ENCODE results near the gene COG5.

DNA sequence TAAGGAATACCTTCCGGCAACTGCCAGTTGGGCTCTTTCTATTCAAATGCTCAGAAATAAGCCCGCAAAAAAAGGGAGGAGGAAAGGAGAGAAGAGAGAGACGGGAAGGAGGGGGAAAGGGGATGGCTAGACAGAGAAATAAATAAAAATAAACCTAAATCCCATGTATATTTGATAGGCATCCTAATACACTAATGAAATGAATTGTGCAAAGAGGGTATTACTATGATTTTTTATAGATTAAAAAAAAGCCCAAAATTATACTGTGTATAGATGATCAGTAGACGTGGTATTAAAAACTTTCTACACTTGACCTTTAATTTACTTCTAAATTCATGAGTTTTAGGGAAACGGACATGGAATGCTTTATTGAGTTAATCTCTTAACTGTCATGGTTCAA lies 305.0 kb downstream of the COG5 start:
- TF ChIP-seq CTCF (IDR thresholded peaks at IDR 0.05) (no peak), POLR2A (IDR thresholded peaks at IDR 0.05) (no peak)
